GM12878 (cell line): Measurements from ENCODE around the gene TULP4.

ENCODE experiments used
- BHLHE40 ChIP-seq, 2 experiments: fragments of 450-650 bp in 1 of 2; IDR thresholded peaks; 2 replicates each; pipeline ENCODE4 v1.6.1; 2011 to 2017; ENCODE audit warnings: low read depth in 2 of 2, borderline replicate concordance in 1 of 2, improper control_type of control experiment in 1 of 2, low read length in 1 of 2, mild to moderate bottlenecking in 1 of 2
- JUNB ChIP-seq: IDR thresholded peaks from 2 replicates; pipeline ENCODE4 v1.6.1; 2016; ENCODE audit warnings: antibody characterized with exemption, mild to moderate bottlenecking
- MAX ChIP-seq: IDR thresholded peaks from 2 replicates; pipeline ENCODE4 v1.6.1; 2012; ENCODE audit warnings: low read depth, low read length, improper control_type of control experiment
- SP1 ChIP-seq: IDR thresholded peaks from one replicate; pipeline ENCODE4 v1.6.1; 2011; ENCODE audit warnings: low read depth, low read length
- ZNF24 ChIP-seq: fragments of 450-650 bp; IDR thresholded peaks from 2 replicates; pipeline ENCODE4 v1.6.1; 2017; ENCODE audit warnings: antibody characterized with exemption, mild to moderate bottlenecking

DNA sequence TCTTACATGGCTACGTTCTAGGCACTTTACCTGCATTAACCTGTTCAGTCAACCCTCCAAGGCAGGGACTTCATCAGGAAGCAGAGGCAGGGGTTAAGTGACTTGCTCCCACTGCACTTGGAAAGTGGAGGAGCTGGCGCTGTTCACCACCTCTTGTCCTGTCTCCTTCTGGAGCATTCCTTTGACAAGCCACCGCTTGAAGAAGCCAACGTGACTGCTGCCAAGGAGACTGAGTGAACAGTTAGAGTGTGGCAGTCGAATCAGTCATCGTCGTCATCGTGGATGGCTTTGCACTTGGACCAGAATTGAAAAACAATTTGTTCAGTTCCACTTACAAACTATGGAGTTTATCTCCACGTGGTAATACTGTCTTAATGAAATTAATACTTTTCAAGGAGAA, 60.9 kb downstream of the TULP4 start:
- TF ChIP-seq ZNF24 (no peak), MAX (no peak), BHLHE40 (IDR thresholded peaks at IDR 0.05; ENCODE audit: borderline replicate concordance in 1 of 2, low read depth in 2 of 2, low read length in 1 of 2) (no peak), SP1 (no peak), JUNB (no peak)
